Kidney epithelial cell (primary cell): ENCODE data around the gene RAPH1. TPM values are rescaled to one million over a fixed set of nuclear protein-coding genes. Genes with fewer than 3 reads are reported as not detected.
A peak's percentile ranks its signal among the peaks of the same experiment; 100 is the strongest.
"Not testable (repeated sequence)": the region's sequence is repeated elsewhere in the genome, so short reads cannot be mapped to it uniquely, and the experiment has no call there.

Source experiments
- DNase-seq: peaks from one replicate; pipeline ENCODE4 v3.0.0-alpha.2; 2010; ENCODE audit warnings: low read depth
- H3K27me3 ChIP-seq: 2 replicates; pipeline ENCODE4 v1.6.0; 2011; ENCODE audit warnings: low read length; ENCODE audit not compliant: control insufficient read depth, insufficient read depth
- H3K36me3 ChIP-seq: 2 replicates; pipeline ENCODE4 v1.5.1; 2011; ENCODE audit warnings: low read length; ENCODE audit not compliant: control insufficient read depth, insufficient read depth
- H3K4me3 ChIP-seq: 2 replicates; pipeline ENCODE4 v1.5.1; 2011; ENCODE audit warnings: low read depth, mild to moderate bottlenecking, control low read depth, low read length
- total RNA-seq: library from RNA; depleted of rRNA; stranded (reverse); fragments of >200 nt; gene quantifications from 2 replicates; pipeline ENCODE4 v1.2.3, GENCODE V29; 2015
- TF ChIP-seq, protein P1 (sequence below): IDR thresholded peaks from 2 replicates; pipeline ENCODE4 v1.5.1; 2011; ENCODE audit warnings: mild to moderate bottlenecking, moderate library complexity, low read length, control low read depth, inconsistent platforms; ENCODE audit not compliant: insufficient read depth, poor library complexity, severe bottlenecking

RAPH1 gene
- total RNA-seq, 1 donor from 2014 or later = 28.9 TPM

- Histone ChIP-seq H3K4me3 (no peak overlapping the region), H3K36me3 (no peaks in the 10 kb centered on the region), H3K27me3 (no peaks in the 10 kb centered on the region)
- no peak for DNase-seq
- TF ChIP-seq, protein P1, sequence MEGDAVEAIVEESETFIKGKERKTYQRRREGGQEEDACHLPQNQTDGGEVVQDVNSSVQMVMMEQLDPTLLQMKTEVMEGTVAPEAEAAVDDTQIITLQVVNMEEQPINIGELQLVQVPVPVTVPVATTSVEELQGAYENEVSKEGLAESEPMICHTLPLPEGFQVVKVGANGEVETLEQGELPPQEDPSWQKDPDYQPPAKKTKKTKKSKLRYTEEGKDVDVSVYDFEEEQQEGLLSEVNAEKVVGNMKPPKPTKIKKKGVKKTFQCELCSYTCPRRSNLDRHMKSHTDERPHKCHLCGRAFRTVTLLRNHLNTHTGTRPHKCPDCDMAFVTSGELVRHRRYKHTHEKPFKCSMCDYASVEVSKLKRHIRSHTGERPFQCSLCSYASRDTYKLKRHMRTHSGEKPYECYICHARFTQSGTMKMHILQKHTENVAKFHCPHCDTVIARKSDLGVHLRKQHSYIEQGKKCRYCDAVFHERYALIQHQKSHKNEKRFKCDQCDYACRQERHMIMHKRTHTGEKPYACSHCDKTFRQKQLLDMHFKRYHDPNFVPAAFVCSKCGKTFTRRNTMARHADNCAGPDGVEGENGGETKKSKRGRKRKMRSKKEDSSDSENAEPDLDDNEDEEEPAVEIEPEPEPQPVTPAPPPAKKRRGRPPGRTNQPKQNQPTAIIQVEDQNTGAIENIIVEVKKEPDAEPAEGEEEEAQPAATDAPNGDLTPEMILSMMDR = peak; percentile 4
Measured at GRCh38 chr2:203376173-203376572, 158.9 kb downstream of the RAPH1 start.

DNA sequence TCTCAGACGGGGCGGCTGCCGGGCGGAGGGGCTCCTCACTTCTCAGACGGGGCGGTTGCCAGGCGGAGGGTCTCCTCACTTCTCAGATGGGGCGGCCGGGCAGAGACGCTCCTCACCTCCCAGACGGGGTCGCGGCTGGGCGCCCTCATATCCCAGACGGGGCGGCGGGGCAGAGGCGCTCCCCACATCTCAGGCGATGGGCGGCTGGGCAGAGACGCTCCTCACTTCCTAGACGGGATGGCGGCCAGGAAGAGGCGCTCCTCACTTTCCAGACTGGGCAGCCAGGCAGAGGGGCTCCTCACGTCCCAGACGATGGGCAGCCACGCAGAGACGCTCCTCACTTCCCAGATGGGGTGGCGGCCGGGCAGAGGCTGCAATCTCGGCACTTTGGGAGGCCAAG is 162.4 kb downstream of the RAPH1 start:
- not testable (repeated sequence) for H3K36me3 ChIP-seq, H3K27me3 ChIP-seq, H3K4me3 ChIP-seq, DNase-seq

DNA sequence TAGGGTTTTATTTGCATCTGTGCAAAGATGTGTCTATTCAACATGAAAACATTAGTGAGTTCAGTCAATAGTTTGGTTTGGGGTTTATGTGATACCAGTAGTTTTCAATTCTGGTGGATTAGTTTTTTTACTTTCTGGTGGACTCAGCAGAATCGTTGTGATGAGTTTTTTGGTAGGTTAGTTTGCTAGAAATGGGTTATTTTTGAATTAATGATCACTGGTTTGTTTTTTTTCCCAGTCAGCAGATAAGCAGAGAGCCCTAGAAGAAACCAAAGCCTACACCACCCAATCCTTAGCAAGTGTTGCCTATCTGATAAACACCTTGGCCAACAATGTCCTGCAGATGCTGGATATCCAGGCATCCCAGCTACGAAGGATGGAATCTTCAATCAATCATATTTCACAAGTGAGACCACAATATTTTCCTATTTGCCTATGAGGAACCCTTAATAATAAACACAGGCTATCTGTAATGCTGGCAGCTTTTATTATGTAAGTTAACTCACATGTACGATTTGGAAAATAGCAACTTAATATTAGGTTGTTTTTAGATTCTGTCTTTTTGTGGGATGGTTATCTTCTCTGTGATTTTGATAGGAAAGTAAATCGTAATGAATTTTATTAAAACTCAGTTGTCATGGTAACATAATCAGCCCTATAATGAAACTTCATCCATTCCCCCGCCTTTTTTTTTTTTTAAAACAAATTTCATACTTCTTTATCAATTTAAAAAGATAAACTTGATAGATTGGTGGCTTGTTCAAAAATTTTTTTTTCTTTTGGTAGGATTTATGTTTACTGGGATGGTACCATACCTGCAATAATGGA is 168.2 kb downstream of the RAPH1 start:
- Histone ChIP-seq H3K4me3 (no peak overlapping the region), H3K36me3 (no peaks in the 10 kb centered on the region)
- TF ChIP-seq, protein P1 = no peak

DNA sequence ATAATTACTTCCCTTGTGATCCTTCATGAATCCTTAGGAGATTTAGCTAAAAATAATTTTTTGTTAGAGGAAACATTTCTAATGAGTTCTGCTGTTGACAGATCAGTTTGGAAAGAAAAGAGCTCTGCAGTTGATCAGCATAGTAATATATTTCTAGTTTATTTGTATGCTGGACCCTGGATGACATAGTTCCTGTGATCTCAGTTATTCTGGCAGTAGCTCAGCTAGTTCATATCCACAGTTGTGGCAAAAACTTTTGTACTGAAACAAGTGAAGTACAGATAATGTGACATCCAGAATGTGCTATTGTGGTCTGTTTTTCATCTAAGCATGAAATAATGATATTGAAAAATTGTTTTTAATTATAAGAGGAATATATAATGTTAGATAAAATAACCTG is 173.2 kb downstream of the RAPH1 start:
- no peak for DNase-seq
- Histone ChIP-seq H3K4me3 (no peak overlapping the region), H3K27me3 (no peaks in the 10 kb centered on the region), H3K36me3 (no peaks in the 10 kb centered on the region)
- TF ChIP-seq, protein P1 = no peak

More for the DNA sequence above, 168.2 kb downstream of the RAPH1 start:
- H3K27me3 ChIP-seq = no peaks in the 10 kb centered on the region
- no peak for DNase-seq

DNA sequence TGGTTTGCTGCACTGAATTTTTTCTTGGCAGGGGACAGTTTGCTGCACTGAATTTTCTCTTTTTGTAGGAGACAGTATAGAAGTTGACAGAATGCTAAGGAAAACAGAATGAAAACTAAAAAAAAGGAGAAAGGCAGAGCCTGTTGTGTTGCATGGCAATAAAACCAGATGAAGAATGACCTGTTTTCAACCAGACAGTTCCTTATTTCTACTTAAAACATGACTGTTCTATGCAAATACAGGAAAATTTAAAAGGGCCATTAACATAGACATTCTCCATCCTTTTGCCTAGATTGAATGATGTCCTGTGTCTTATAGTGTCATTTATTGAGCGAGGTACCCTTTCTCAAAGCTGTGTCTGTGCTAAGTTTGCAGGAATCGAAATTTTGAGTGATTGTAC is 173.6 kb downstream of the RAPH1 start:
- TF ChIP-seq, protein P1 = no peak
- DNase-seq = no peak
- Histone ChIP-seq H3K36me3 (no peaks in the 10 kb centered on the region), H3K27me3 (no peaks in the 10 kb centered on the region), H3K4me3 (no peak overlapping the region)

DNA sequence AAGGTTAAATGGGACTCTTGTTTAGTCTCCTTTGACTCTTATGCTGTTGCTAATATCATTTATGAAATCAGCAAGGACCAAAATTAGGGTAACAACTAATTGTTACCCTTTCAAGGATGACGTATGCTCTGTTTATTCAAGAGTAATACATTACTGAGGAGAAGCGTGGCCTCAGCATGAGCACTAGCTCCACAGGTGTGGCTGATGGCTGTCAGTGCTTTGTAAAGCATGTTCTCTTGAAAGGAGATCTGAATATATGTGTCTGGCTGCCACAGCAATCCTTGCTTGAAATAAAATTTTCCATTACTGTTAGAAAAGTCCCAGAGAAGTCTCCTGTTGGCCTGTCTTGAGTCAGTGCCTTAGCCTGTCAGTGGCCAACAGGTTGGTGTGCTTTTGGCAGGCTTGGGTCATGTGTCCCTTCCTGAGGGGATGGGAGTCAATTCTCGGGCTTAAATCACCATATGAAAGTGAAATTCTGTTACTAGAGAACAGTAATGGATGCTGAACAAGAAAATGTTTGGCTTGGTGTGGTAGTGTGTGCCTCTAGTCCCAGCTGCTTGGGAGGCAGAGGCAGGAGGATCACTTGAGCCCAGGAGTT is 174.2 kb downstream of the RAPH1 start:
- no peak for DNase-seq

More for the DNA sequence above, 174.2 kb downstream of the RAPH1 start:
- Histone ChIP-seq H3K27me3 (no peaks in the 10 kb centered on the region), H3K4me3 (no peak overlapping the region), H3K36me3 (no peaks in the 10 kb centered on the region)
- TF ChIP-seq, protein P1 = no peak
